ENCODE results near the gene MMP24.

GRCh38 chr20:35248641-35249475 lies 22.4 kb downstream of the MMP24 start:
- TF ChIP-seq CTCF (IDR thresholded peaks at IDR 0.05; ENCODE audit: low read depth, low read length, poor library complexity, severe bottlenecking): no peak
- TF ChIP-seq EZH2phosphoT487 (IDR thresholded peaks at IDR 0.05; ENCODE audit: borderline replicate concordance, low read length): no peak

Measured in DOHH2 (cell line).